Activated CD4-positive, alpha-beta memory T cell treated with anti-CD3 and anti-CD28 coated beads, Interleukin-2, amount 10 ng/mL, durations not matched to agents 7 days and 5 days (primary cell): ENCODE data around the gene MYL9. TPM values are rescaled to one million over a fixed set of nuclear protein-coding genes. Genes with fewer than 3 reads are reported as not detected.

Source experiments
- CTCF ChIA-PET: fragments of 350-600 bp; sonication (Branson Sonifier 250); formaldehyde crosslinking; loops from one replicate; lab custom pipeline; 2021; ENCODE audit warnings: antibody characterized with exemption, inconsistent platforms; lab: Charles Lee
- POLR2A ChIA-PET: fragments of 350-600 bp; sonication (Branson Sonifier 250); formaldehyde crosslinking; loops from one replicate; lab custom pipeline; 2021; ENCODE audit warnings: antibody characterized with exemption; lab: Charles Lee
- DNase-seq: peaks from one replicate; pipeline ENCODE4 v3.0.0-alpha.2; 2020
- H3K27ac Mint-ChIP-seq: one replicate; pipeline ENCODE4 v1.8.0; 2021; ENCODE audit warnings: mild to moderate bottlenecking, mixed read lengths
- H3K27me3 Mint-ChIP-seq: one replicate; pipeline ENCODE4 v1.8.0; 2021; ENCODE audit warnings: mixed read lengths
- H3K36me3 Mint-ChIP-seq: one replicate; pipeline ENCODE4 v1.8.0; 2021; ENCODE audit warnings: low read depth, mixed read lengths
- H3K4me1 Mint-ChIP-seq: one replicate; pipeline ENCODE4 v1.8.0; 2021; ENCODE audit warnings: mixed read lengths
- H3K4me3 Mint-ChIP-seq: one replicate; pipeline ENCODE4 v1.8.0; 2021; ENCODE audit warnings: mild to moderate bottlenecking, mixed read lengths
- H3K9me3 Mint-ChIP-seq: one replicate; pipeline ENCODE4 v1.8.0; 2021; ENCODE audit warnings: mixed read lengths
- total RNA-seq, 2 experiments: library from RNA; stranded (reverse); gene quantifications; one replicate each; pipeline ENCODE4 v1.2.3, GENCODE V29; 2021

MYL9 gene
- total RNA-seq, 2 experiments from 2014 or later, result 1.1 to 1.7 TPM

GRCh38 chr20:36528875-36529417, 12.4 kb upstream of the MYL9 start:
- no peak for DNase-seq
- Mint-ChIP-seq H3K4me1 (no peaks in the 10 kb centered on the region), H3K36me3 (peaks cover 21% of the 10 kb centered on the region), H3K27me3 (no peaks in the 10 kb centered on the region), H3K27ac (no peak overlapping the region), H3K4me3 (no peak overlapping the region), H3K9me3 (no peaks in the 10 kb centered on the region)
- POLR2A ChIA-PET, result no interaction called here
- CTCF ChIA-PET, result no interaction called here

- no peak for DNase-seq
- Mint-ChIP-seq H3K36me3 (peaks cover 2% of the 10 kb centered on the region), H3K27ac (no peak overlapping the region), H3K9me3 (no peaks in the 10 kb centered on the region), H3K4me1 (no peaks in the 10 kb centered on the region), H3K27me3 (no peaks in the 10 kb centered on the region), H3K4me3 (no peak overlapping the region)
- ChIA-PET CTCF (no interaction called here), POLR2A (no interaction called here)
Measured at GRCh38 chr20:36532388-36532787, 8.9 kb upstream of the MYL9 start.

DNA sequence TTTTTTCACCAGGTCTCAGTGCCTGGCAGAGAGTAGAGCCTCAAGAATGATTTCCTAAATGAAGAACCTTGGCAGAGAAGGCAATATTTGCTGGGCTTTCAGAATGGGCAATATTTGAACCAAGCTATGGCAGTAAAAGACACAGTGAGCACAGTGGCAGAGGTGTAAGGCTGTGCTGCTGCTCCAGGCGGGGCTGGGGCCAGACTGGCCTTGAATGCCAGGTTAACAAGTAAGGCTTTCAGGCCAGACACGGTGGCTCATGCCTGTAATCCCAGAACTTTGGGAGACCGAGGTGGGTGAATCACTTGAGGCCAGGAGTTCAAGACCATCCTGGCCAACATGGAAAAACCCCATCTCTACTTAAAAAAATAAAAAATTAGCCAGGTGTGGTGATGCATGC, 8.5 kb upstream of the MYL9 start:
- POLR2A ChIA-PET, result no interaction called here
- Mint-ChIP-seq H3K4me1 (no peaks in the 10 kb centered on the region), H3K4me3 (no peak overlapping the region), H3K9me3 (no peaks in the 10 kb centered on the region), H3K36me3 (no peaks in the 10 kb centered on the region), H3K27ac (no peak overlapping the region), H3K27me3 (no peaks in the 10 kb centered on the region)
- CTCF ChIA-PET, result no interaction called here
- DNase-seq, result no peak

- Mint-ChIP-seq H3K27me3 (peaks cover 1% of the 10 kb centered on the region), H3K4me1 (no peaks in the 10 kb centered on the region), H3K4me3 (no peak overlapping the region), H3K36me3 (no peaks in the 10 kb centered on the region), H3K27ac (no peak overlapping the region), H3K9me3 (no peaks in the 10 kb centered on the region)
- POLR2A ChIA-PET, result no interaction called here
- DNase-seq, result no peak
- CTCF ChIA-PET, result interaction anchor here (0.7 kb wide), 3 partner anchors 23 to 195 kb away, joined by 3 to 5 read pairs (median 3); no protein-coding TSS in a partner anchor
Measured at GRCh38 chr20:36538026-36538722, 3.1 kb upstream of the MYL9 start.

- DNase-seq, result no peak
- CTCF ChIA-PET, result no interaction called here
- POLR2A ChIA-PET, result no interaction called here
- no peaks in the 10 kb centered on the region for H3K9me3 Mint-ChIP-seq
- H3K27ac Mint-ChIP-seq, result no peak overlapping the region
- no peaks in the 10 kb centered on the region for H3K36me3 Mint-ChIP-seq
- H3K4me1 Mint-ChIP-seq, result no peaks in the 10 kb centered on the region
- H3K4me3 Mint-ChIP-seq, result no peak overlapping the region
- peaks cover 1% of the 10 kb centered on the region for H3K27me3 Mint-ChIP-seq
Measured at GRCh38 chr20:36540551-36541211, 638 bp upstream of the MYL9 start.

DNA sequence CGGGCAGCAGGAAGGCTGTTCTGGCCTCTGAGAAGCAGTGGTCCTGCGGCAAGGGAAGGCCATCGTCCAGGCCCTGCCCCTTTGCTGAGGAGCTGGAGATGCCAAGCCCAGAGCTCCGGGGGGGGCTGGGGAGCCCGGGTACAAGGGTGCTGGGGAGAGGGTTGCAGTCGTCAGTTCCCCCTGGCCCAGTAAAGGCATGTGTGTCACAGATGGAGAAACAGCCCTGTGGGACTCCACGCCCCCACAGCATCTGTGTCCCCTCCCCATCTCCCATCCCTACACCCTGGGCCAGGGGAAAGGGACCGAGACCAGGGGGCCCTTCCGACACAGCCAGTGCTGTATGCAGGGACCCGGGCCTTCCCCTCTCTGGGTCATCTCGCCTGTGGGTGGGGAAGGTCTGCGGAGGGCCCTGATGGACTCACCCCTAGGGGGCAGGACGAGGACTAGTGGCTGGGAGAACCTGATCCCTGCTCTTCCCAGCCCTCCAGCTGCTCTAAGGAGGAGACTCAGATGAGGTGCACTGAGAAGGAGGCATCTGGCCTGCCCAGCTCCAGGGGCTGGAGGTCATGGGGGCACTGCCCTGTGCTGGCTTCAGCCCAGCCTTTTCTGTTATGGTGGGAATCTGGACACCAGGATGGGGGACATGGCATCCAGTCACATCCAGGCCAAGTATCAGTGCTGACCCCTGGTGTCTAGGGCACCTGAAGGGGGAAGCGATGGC, 609 bp downstream of the MYL9 start:
- no peaks in the 10 kb centered on the region for H3K9me3 Mint-ChIP-seq
- peaks cover 1% of the 10 kb centered on the region for H3K27me3 Mint-ChIP-seq
- no peak overlapping the region for H3K27ac Mint-ChIP-seq
- POLR2A ChIA-PET, result no interaction called here
- no peaks in the 10 kb centered on the region for H3K36me3 Mint-ChIP-seq
- H3K4me3 Mint-ChIP-seq, result no peak overlapping the region
- DNase-seq, result no peak
- CTCF ChIA-PET, result no interaction called here
- H3K4me1 Mint-ChIP-seq, result no peaks in the 10 kb centered on the region

DNA sequence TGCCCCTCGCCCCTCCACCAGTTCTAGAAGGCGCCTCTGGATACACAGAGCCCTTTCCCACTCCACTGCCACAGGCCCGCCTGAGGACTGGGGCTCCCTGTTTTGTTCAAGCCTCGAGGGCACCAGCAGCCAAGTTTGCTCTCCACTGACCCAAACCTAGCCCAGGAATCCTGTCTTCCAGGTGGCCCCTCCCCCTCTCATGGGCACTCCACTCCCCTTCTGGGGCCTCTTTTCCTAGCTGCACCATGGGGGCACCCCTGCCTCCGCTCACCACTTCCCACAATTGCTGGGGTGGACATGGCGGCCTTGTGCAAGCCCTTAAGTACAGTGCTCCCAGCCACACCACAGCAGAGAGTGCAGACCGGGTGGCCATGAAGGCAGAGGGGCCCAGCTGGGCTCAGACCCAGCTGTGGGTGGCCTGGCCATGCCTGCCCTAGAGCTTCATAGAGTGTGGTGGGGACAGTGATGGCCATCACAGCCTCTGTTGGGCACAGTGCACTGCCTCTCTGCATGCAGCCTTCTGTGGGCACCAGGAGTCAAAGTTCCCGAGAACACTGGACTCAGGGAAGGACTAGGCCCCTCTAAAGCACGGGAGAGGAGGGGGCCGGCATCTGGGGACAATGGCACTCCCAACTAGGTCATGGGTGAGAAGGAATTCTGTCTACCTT, 1.3 kb downstream of the MYL9 start:
- Mint-ChIP-seq H3K4me3 (no peak overlapping the region), H3K4me1 (no peaks in the 10 kb centered on the region), H3K27ac (no peak overlapping the region), H3K27me3 (peaks cover 1% of the 10 kb centered on the region), H3K36me3 (no peaks in the 10 kb centered on the region), H3K9me3 (no peaks in the 10 kb centered on the region)
- no peak for DNase-seq
- ChIA-PET CTCF (no interaction called here), POLR2A (no interaction called here)

DNA sequence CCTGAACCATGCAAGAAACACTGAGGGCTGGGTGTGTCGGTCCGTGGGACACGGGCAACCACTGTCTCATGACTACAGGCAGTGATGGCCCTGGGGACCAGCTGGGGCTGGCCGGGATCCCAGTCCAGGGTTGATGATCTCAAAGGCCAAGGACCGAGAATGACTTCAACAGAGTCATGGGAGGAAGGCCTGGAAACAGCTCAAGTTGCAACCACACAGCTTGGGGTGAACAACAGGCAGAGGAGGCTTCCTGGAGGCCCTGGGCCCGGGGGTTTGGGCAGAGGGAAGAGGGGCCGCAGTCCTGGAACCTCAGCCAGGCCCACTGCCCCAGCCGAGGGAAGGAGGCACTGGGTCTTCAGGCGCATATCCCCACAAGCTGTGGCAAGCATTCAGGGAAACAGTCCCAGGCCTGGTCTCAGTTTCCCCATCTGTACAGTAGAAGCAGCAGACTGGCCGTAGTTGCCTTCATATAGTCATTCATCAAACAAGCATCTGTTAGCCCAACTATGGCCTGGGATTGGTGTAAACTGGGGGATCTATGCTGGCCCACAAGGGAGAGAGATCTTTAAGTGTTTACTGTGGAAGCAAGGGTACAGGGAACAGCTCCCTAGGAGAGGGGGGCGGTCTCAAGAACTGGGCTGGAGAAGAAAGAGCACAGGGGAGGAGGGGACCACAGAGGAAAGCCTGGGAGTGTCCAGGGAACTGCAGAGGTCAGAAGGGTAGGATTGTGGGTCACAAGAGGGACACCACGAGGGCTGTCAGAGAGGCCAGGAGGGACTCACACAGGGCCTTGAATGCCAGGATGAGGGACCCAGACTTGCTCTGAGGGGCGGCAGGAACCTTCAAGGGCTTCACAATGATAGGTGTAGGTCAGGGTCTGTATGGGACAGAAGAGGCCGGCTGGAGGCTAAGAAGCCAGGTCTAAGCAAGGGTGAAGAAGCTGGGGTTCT, 2.1 kb downstream of the MYL9 start:
- H3K36me3 Mint-ChIP-seq, result no peaks in the 10 kb centered on the region
- no peak overlapping the region for H3K4me3 Mint-ChIP-seq
- no peaks in the 10 kb centered on the region for H3K9me3 Mint-ChIP-seq
- H3K27me3 Mint-ChIP-seq, result peaks cover 1% of the 10 kb centered on the region
- no peak for DNase-seq
- ChIA-PET POLR2A (no interaction called here), CTCF (no interaction called here)
- H3K27ac Mint-ChIP-seq, result no peak overlapping the region
- H3K4me1 Mint-ChIP-seq, result no peaks in the 10 kb centered on the region

DNA sequence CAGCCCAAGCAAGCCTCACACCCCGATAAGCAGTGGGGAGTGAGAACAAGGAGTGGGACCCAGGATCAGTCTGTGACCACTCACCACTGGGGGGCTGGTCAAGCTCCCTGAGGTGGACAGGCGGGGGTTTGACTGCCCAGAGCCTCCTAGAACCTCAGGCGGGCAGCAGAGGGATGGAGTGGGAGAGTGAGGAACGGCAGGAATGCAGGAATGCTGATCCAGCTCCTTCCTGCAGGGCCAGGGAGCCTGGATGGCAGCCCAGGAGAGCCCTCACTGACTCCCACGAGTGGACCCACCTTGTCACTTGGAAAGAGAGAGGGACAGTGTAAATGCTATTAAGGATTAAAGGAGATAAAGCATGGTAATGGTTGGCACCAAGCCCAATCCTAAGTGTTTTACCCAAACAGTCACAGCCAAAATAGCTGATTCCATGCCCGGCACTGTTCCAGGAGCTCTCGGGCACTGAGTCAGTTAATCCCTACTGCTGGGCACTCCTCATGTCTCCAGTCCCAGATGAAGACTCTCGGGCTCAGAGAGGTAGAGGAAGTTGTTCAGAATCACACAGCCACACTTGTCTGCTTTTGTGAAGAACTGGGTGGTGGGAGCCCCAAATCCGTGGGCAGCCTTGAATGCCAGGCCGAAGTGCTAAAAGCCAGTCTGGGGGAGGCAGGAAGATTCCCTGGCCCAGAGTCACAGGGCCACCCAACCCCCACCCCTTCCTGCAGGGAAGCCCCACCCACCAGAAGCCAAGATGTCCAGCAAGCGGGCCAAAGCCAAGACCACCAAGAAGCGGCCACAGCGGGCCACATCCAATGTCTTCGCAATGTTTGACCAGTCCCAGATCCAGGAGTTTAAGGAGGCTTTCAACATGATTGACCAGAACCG, 3.1 kb downstream of the MYL9 start:
- Mint-ChIP-seq H3K9me3 (no peaks in the 10 kb centered on the region), H3K36me3 (no peaks in the 10 kb centered on the region), H3K4me1 (no peaks in the 10 kb centered on the region), H3K4me3 (no peak overlapping the region), H3K27me3 (peaks cover 1% of the 10 kb centered on the region), H3K27ac (no peak overlapping the region)
- ChIA-PET POLR2A (no interaction called here), CTCF (no interaction called here)
- no peak for DNase-seq

DNA sequence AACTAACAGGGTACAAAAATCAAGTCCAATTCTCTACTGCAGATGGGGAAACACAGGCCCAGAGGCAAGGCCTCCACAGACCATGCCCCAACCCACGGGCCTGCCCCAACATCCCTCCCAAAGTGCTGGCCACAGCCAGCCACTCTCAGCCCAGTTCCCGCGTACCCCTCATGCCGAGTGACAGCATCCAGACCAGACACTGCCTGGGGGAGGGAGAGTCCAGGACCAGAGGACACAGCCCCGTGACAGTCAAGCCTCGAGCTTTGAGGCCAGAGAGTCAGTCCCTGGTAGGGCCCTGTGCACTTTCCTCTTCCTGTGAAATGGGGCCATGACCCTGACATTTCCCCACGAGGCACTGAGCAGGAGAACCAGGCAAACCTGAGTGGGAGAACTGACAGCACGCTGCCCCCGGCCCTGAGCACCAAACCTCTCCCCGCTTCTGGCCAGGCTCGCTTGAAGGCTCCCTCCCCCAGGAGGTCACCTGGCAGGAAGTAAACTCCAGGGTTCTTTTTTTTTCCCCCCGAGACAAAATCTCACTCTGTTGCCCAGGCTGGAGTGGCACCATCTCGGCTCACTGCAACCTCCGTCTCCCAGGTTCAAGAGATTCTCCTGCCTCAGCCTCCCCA, 4.9 kb downstream of the MYL9 start:
- ChIA-PET CTCF (no interaction called here), POLR2A (interaction anchor here (1.6 kb wide), 1 partner anchor 25 kb away, joined by 3 read pairs; no protein-coding TSS in a partner anchor)
- no peaks in the 10 kb centered on the region for H3K9me3 Mint-ChIP-seq
- DNase-seq, result no peak
- no peaks in the 10 kb centered on the region for H3K36me3 Mint-ChIP-seq
- H3K4me3 Mint-ChIP-seq, result no peak overlapping the region
- no peaks in the 10 kb centered on the region for H3K27me3 Mint-ChIP-seq
- no peak overlapping the region for H3K27ac Mint-ChIP-seq
- no peaks in the 10 kb centered on the region for H3K4me1 Mint-ChIP-seq
